Testis (tissue), 2 donors: ENCODE data around the gene SYNPR.

Experiments
- CTCF ChIP-seq, 3 experiments: fragments of 450-650 bp in 2 of 3; fragments of 200-600 bp in 1 of 3; sonication (generic) in 1 of 3; IDR thresholded peaks; one replicate each; pipeline ENCODE4 v1.5.1; 2016 to 2019; ENCODE audit warnings: antibody characterized with exemption in 3 of 3, mild to moderate bottlenecking in 2 of 3, moderate library complexity in 1 of 3
- POLR2A ChIP-seq: fragments of 450-650 bp; IDR thresholded peaks from one replicate; pipeline ENCODE4 v1.6.1; 2017; ENCODE audit warnings: antibody characterized with exemption, mild to moderate bottlenecking, moderate library complexity

- no peak for TF ChIP-seq CTCF (IDR thresholded peaks at IDR 0.05)
- TF ChIP-seq POLR2A, result no peak
Measured at GRCh38 chr3:63467392-63467791, 189.3 kb downstream of the SYNPR start.
